Right lobe of liver (tissue), 4 donors: ENCODE data around the gene MSANTD3.

Experiments
- CTCF ChIP-seq, 4 donors: fragments of 200-600 bp in 3 of 4; fragments of 450-650 bp in 1 of 4; IDR thresholded peaks; one replicate each; pipeline versions ENCODE4 v1.5.1 to v1.8.0; 2016 to 2022; ENCODE audit warnings: antibody characterized with exemption in 4 of 4, mild to moderate bottlenecking in 2 of 4
- POLR2A ChIP-seq: fragments of 450-650 bp; IDR thresholded peaks from one replicate; pipeline ENCODE4 v1.6.1; 2017; ENCODE audit warnings: antibody characterized with exemption, mild to moderate bottlenecking
- donor health status: DM: no; HTN: no; CAD: no.
- donor health status: DM: no; HTN: no; CAD: no.
- donor health status: DM: no; HTN: yes; CAD: no.

- no peak for TF ChIP-seq POLR2A
- TF ChIP-seq CTCF (IDR thresholded peaks at IDR 0.05), result no peak
Measured at GRCh38 chr9:100448266-100448665, 21.3 kb downstream of the MSANTD3 start.
